Activated effector memory CD4-positive, alpha-beta T cell treated with anti-CD3 and anti-CD28 coated beads, Interleukin-2, amount 50 U/mL, for 16 hours (primary cell): ENCODE results near the gene POLE.
"Not testable (repeated sequence)": the region's sequence is repeated elsewhere in the genome, so short reads cannot be mapped to it uniquely, and the experiment has no call there.

Source experiments
- DNase-seq: peaks from one replicate; pipeline ENCODE4 v3.0.0-alpha.2; 2020

Gene POLE

GRCh38 chr12:132717011-132717410 lies 29.9 kb upstream of the POLE start:
- DNase-seq, result no peak

- no peak for DNase-seq
These were observed 29.2 kb upstream of the POLE start for GRCh38 chr12:132716356-132716755.

- DNase-seq, result no peak
These were observed 28.7 kb upstream of the POLE start for GRCh38 chr12:132715874-132716273.

- DNase-seq, result no peak
These were observed 26.0 kb upstream of the POLE start for GRCh38 chr12:132713123-132713522.

GRCh38 chr12:132711080-132711843 lies 24.1 kb upstream of the POLE start:
- DNase-seq, result no peak

- DNase-seq, result peak; percentile 98
These were observed 23.4 kb upstream of the POLE start, which contains the start of gene PGAM5 for GRCh38 chr12:132710405-132711079. Gene PGAM5, plus strand, starts transcription at chr12:132710842. Its CDS starts 35 bp downstream, at chr12:132710877.

- no peak for DNase-seq
These were observed 22.9 kb upstream of the POLE start for GRCh38 chr12:132710043-132710404.

GRCh38 chr12:132708150-132708549 lies 21.0 kb upstream of the POLE start:
- no peak for DNase-seq

- DNase-seq, result no peak
These were observed 20.1 kb upstream of the POLE start for GRCh38 chr12:132707241-132707640.

- no peak for DNase-seq
These were observed 16.5 kb upstream of the POLE start for GRCh38 chr12:132703641-132704040.

GRCh38 chr12:132702640-132703039 lies 15.5 kb upstream of the POLE start:
- DNase-seq, result no peak

- DNase-seq, result no peak
These were observed 13.2 kb upstream of the POLE start for GRCh38 chr12:132700212-132700822.

GRCh38 chr12:132698341-132698740 lies 11.2 kb upstream of the POLE start:
- no peak for DNase-seq

- DNase-seq, result no peak
These were observed 8.3 kb upstream of the POLE start for GRCh38 chr12:132695431-132695830.

- DNase-seq, result not testable (repeated sequence)
These were observed 7.7 kb upstream of the POLE start for GRCh38 chr12:132694888-132695287.

GRCh38 chr12:132692030-132692429 lies 4.9 kb upstream of the POLE start:
- DNase-seq, result not testable (repeated sequence)

GRCh38 chr12:132690112-132690511 lies 3.0 kb upstream of the POLE start:
- no peak for DNase-seq

- no peak for DNase-seq
These were observed 2.1 kb upstream of the POLE start for GRCh38 chr12:132689227-132689626.

GRCh38 chr12:132686825-132687210 lies 324 bp downstream of the POLE start:
- no peak for DNase-seq

GRCh38 chr12:132685400-132685799 lies 1.7 kb downstream of the POLE start:
- DNase-seq, result no peak

GRCh38 chr12:132677492-132677891 lies 9.7 kb downstream of the POLE start:
- no peak for DNase-seq

- DNase-seq, result no peak
These were observed 11.2 kb downstream of the POLE start for GRCh38 chr12:132675757-132676432.

GRCh38 chr12:132674561-132674960 lies 12.6 kb downstream of the POLE start:
- DNase-seq, result no peak
